ENCODE data around the gene PRAF2. TPM values are rescaled to one million over a fixed set of nuclear protein-coding genes. Genes with fewer than 3 reads are reported as not detected.

Gene PRAF2
- total and polyA plus RNA-seq, 9 donors = 14.4 to 54.0 (median 29.3) TPM

DNA sequence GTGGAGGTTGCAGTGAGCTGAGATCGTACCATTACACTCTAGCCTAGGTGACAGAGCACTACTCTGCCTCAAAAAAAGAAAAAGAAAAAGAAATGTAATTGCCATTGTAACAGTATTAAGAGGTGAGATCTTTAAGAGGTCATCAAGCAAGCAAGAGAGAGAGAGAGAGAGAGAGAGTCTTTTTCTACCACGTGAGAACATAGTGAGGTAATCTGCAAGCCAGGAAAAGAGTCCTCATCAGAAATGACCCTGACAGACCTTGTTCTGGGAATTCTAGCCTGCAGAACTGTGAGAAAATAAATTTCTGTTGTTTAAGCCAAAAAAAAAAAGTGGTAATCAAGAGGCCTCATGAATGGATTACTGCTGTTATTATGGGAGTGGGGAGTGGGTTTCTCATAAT is 34.8 kb upstream of the PRAF2 start:
- Histone ChIP-seq H3K27me3 (no peaks in the 10 kb centered on the region), H3K4me3 (no peak overlapping the region), H3K9me3 (no peaks in the 10 kb centered on the region), H3K36me3 (no peaks in the 10 kb centered on the region), H3K4me1 (ENCODE audit: insufficient read depth) (no peaks in the 10 kb centered on the region), H3K27ac (no peak overlapping the region)
- no peak for DNase-seq
- intact Hi-C loops (cut with DNase I) = no loop called here
- WGBS, 3 donors = 53 to 67% (median 54%) methylated on average over 2 of the region's 2 CpGs
- TF ChIP-seq, protein P1, sequence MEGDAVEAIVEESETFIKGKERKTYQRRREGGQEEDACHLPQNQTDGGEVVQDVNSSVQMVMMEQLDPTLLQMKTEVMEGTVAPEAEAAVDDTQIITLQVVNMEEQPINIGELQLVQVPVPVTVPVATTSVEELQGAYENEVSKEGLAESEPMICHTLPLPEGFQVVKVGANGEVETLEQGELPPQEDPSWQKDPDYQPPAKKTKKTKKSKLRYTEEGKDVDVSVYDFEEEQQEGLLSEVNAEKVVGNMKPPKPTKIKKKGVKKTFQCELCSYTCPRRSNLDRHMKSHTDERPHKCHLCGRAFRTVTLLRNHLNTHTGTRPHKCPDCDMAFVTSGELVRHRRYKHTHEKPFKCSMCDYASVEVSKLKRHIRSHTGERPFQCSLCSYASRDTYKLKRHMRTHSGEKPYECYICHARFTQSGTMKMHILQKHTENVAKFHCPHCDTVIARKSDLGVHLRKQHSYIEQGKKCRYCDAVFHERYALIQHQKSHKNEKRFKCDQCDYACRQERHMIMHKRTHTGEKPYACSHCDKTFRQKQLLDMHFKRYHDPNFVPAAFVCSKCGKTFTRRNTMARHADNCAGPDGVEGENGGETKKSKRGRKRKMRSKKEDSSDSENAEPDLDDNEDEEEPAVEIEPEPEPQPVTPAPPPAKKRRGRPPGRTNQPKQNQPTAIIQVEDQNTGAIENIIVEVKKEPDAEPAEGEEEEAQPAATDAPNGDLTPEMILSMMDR (IDR thresholded peaks at IDR 0.05) = no peak
- TF ChIP-seq POLR2A (IDR thresholded peaks at IDR 0.05) = no peak
- TF ChIP-seq EP300 (IDR thresholded peaks at IDR 0.05) = no peak

DNA sequence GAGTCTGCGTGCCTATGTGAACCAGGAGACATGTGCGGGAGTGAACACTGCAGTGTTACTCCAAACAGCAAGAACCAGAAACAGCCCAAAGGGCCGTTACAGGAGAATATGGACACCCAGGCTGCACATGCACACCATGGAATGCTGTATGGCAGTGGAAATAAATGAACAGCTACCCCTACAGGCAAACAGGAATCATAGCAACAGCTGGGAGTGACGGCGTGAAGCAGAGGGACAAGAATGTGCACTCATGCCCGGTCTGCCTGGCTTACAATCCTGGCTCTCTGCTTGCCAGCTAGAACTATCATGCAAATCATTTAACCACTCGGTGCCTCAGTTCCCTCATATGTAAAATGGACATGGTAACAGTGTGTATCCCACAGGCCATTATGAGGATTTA is 33.1 kb upstream of the PRAF2 start:
- Histone ChIP-seq H3K4me1 (ENCODE audit: insufficient read depth) (no peaks in the 10 kb centered on the region), H3K4me3 (no peak overlapping the region), H3K36me3 (no peaks in the 10 kb centered on the region), H3K27ac (no peak overlapping the region), H3K9me3 (no peaks in the 10 kb centered on the region), H3K27me3 (no peaks in the 10 kb centered on the region)
- intact Hi-C loops (cut with DNase I) = no loop called here
- 37 to 46% (median 43%) methylated on average over 7 of the region's 7 CpGs for WGBS, 3 donors
- DNase-seq = no peak
- TF ChIP-seq POLR2A (IDR thresholded peaks at IDR 0.05) = no peak
- TF ChIP-seq, protein P1 (IDR thresholded peaks at IDR 0.05) = no peak
- no peak for TF ChIP-seq EP300 (IDR thresholded peaks at IDR 0.05)

DNA sequence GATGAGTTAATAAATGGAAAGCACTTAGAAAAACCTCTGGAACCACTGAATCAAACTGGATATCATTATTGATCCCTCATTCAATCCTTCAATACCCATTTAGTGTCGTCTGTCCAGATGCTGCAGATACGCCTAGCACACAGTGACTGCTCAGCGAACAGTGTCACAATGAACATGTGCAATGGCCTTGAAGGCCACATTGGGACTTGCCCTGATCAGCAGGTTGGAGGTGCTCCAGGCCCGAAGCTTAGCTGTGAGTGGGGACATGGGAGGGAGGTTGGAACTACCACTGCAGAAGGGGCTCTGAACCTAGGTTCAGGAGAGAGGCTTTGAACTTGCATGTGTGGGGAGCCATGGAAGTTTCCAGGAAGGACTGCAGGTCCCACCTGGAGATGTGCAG is 32.5 kb upstream of the PRAF2 start:
- no peak overlapping the region for H3K27ac ChIP-seq
- TF ChIP-seq POLR2A (IDR thresholded peaks at IDR 0.05) (no peak), EP300 (IDR thresholded peaks at IDR 0.05) (no peak)
- TF ChIP-seq, protein P1 (IDR thresholded peaks at IDR 0.05) = no peak
- DNase-seq = no peak
- H3K4me1 ChIP-seq (ENCODE audit: insufficient read depth) = no peaks in the 10 kb centered on the region
- H3K4me3 ChIP-seq = no peak overlapping the region
- H3K9me3 ChIP-seq = no peaks in the 10 kb centered on the region
- H3K36me3 ChIP-seq = no peaks in the 10 kb centered on the region
- no peaks in the 10 kb centered on the region for H3K27me3 ChIP-seq
- 85 to 89% (median 89%) methylated on average over 4 of the region's 4 CpGs for WGBS, 3 donors
- intact Hi-C loops (cut with DNase I) = no loop called here

DNA sequence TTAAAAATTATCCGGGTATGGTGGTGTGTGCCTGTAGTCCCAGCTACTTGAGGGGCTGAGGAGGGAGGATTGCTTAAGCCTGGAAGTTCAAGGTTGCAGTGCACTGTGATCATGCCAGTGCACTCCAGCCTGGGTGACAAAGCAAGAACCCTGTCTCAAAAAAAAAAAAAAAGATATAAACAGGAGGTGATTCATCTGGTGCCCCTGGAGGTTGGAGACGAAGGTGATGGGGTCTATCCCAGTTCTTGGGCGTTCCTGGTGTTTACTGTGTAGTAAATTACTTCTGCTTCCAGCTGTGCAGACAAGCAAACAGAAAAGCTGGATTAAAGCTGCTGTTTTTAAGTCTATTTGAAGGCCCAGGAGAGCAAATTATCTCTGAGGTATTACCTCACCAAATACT is 29.8 kb upstream of the PRAF2 start:
- TF ChIP-seq, protein P1 (IDR thresholded peaks at IDR 0.05) = no peak
- no peak for TF ChIP-seq POLR2A (IDR thresholded peaks at IDR 0.05)
- no peak for TF ChIP-seq EP300 (IDR thresholded peaks at IDR 0.05)
- H3K27me3 ChIP-seq = no peaks in the 10 kb centered on the region
- no peaks in the 10 kb centered on the region for H3K36me3 ChIP-seq
- H3K27ac ChIP-seq = no peak overlapping the region
- 36 to 43% (median 41%) methylated on average over 3 of the region's 3 CpGs for WGBS, 3 donors
- intact Hi-C loops (cut with DNase I) = no loop called here
- H3K9me3 ChIP-seq = no peaks in the 10 kb centered on the region
- no peaks in the 10 kb centered on the region for H3K4me1 ChIP-seq (ENCODE audit: insufficient read depth)
- H3K4me3 ChIP-seq = no peak overlapping the region
- no peak for DNase-seq

DNA sequence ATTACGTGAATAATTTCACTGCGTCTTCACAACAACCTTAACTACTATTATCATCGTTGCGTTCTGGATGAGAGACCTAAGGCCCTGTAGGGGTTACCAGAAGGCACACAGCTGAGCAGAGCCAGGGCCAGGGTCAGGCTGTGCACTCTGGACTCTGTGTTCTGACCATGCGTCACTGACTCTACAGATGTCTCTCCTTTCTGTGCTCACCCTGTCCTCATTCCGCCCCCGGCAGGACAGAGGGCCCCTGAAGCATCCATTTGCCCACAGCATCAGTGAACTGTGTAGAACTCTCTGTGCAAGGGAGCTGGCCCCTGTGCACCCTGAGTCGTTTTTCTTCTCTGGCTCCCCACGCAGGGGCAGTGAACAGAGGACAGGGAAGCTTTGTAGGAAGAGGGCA is 28.4 kb upstream of the PRAF2 start:
- no peak for TF ChIP-seq EP300 (IDR thresholded peaks at IDR 0.05)
- TF ChIP-seq, protein P1 (IDR thresholded peaks at IDR 0.05) = no peak
- no peaks in the 10 kb centered on the region for H3K27me3 ChIP-seq
- 71 to 73% (median 71%) methylated on average over 9 of the region's 9 CpGs for WGBS, 3 donors
- H3K4me3 ChIP-seq = no peak overlapping the region
- no peaks in the 10 kb centered on the region for H3K9me3 ChIP-seq
- intact Hi-C loops (cut with DNase I) = no loop called here
- no peak overlapping the region for H3K27ac ChIP-seq
- no peaks in the 10 kb centered on the region for H3K4me1 ChIP-seq (ENCODE audit: insufficient read depth)
- no peaks in the 10 kb centered on the region for H3K36me3 ChIP-seq
- no peak for DNase-seq

Measured in ovary (tissue), 9 donors.